ENCODE measurements around the gene GAD1. TPM values are rescaled to one million over a fixed set of nuclear protein-coding genes. Genes with fewer than 3 reads are reported as not detected.

Gene GAD1
- total RNA-seq, 5 donors from 2014 or later (not counting 1 experiment from before 2014, with no cell fraction given), result 0.09 TPM; not detected in 4

GRCh38 chr2:170845343-170845742, 28.7 kb downstream of the GAD1 start:
- CTCF ChIA-PET, result no interaction called here
- no peak for ATAC-seq (replicated peaks in 1 of 4)
- peaks cover 0 to 3% of the 10 kb centered on the region in 2 experiments for H3K27me3 ChIP-seq (replicated peaks in 1 of 2; ENCODE audit: control insufficient read depth in 2 of 2, extremely low read depth in 1 of 2, insufficient read depth in 2 of 2, low read length in 1 of 2)
- peaks cover 9 to 15% (median 13%) of the 10 kb centered on the region in 3 donors for H3K4me1 Mint-ChIP-seq
- H3K9me3 ChIP-seq, result no peaks in the 10 kb centered on the region
- H3K4me3 Mint-ChIP-seq, result no peak overlapping the region
- no peak overlapping the region for H3K4me3 ChIP-seq (ENCODE audit: control insufficient read depth in 1 of 2, extremely low read depth in 1 of 2, low read length in 1 of 2)
- no peaks in the 10 kb centered on the region for H3K9me3 Mint-ChIP-seq
- no peaks in the 10 kb centered on the region for H3K36me3 Mint-ChIP-seq
- no peak overlapping the region for H3K27ac Mint-ChIP-seq
- H3K4me1 ChIP-seq (ENCODE audit: control insufficient read depth in 1 of 2, extremely low read depth in 1 of 2, insufficient read depth in 2 of 2, low read length in 2 of 2), result peaks cover 3 to 6% of the 10 kb centered on the region in 2 experiments
- 81% methylated on average over 10 of the region's 10 CpGs for WGBS (ENCODE audit: insufficient coverage)
- peaks cover 3 to 6% of the 10 kb centered on the region in 2 donors for H3K27me3 Mint-ChIP-seq
- no peaks in the 10 kb centered on the region for H3K36me3 ChIP-seq (ENCODE audit: control insufficient read depth in 2 of 2, extremely low read depth in 1 of 2, insufficient read depth in 1 of 2, low read length in 1 of 2)
- no peak overlapping the region for H3K27ac ChIP-seq (ENCODE audit: low read length)
- no peak for DNase-seq
- POLR2A ChIA-PET, result no interaction called here

GRCh38 chr2:170846314-170846713, 29.6 kb downstream of the GAD1 start:
- Histone ChIP-seq H3K27ac (ENCODE audit: low read length) (no peak overlapping the region), H3K4me1 (ENCODE audit: control insufficient read depth in 1 of 2, extremely low read depth in 1 of 2, insufficient read depth in 2 of 2, low read length in 2 of 2) (peaks cover 3 to 6% of the 10 kb centered on the region in 2 experiments), H3K36me3 (ENCODE audit: control insufficient read depth in 2 of 2, extremely low read depth in 1 of 2, insufficient read depth in 1 of 2, low read length in 1 of 2) (no peaks in the 10 kb centered on the region), H3K27me3 (replicated peaks in 1 of 2; ENCODE audit: control insufficient read depth in 2 of 2, extremely low read depth in 1 of 2, insufficient read depth in 2 of 2, low read length in 1 of 2) (peaks cover 0 to 3% of the 10 kb centered on the region in 2 experiments), H3K4me3 (ENCODE audit: control insufficient read depth in 1 of 2, extremely low read depth in 1 of 2, low read length in 1 of 2) (no peak overlapping the region), H3K9me3 (no peaks in the 10 kb centered on the region)
- Mint-ChIP-seq H3K4me3 (no peak overlapping the region), H3K4me1 (peaks cover 9 to 15% (median 13%) of the 10 kb centered on the region in 3 donors), H3K27me3 (peaks cover 5 to 6% of the 10 kb centered on the region in 2 donors), H3K36me3 (no peaks in the 10 kb centered on the region), H3K27ac (no peak overlapping the region), H3K9me3 (no peaks in the 10 kb centered on the region)
- ChIA-PET CTCF (no interaction called here), POLR2A (interaction anchor here in 1 of 2 donors (0.5 kb wide), 1 partner anchor 30 kb away, joined by 6 read pairs; no protein-coding TSS in a partner anchor)
- ATAC-seq (replicated peaks in 1 of 4) (no peak), DNase-seq (no peak)

- Mint-ChIP-seq H3K36me3 (no peaks in the 10 kb centered on the region), H3K27ac (no peak overlapping the region), H3K27me3 (peaks cover 5 to 6% of the 10 kb centered on the region in 2 donors), H3K9me3 (no peaks in the 10 kb centered on the region), H3K4me3 (no peak overlapping the region), H3K4me1 (peaks cover 9 to 13% (median 13%) of the 10 kb centered on the region in 3 donors)
- CTCF ChIA-PET, result no interaction called here
- Histone ChIP-seq H3K4me3 (ENCODE audit: control insufficient read depth in 1 of 2, extremely low read depth in 1 of 2, low read length in 1 of 2) (no peak overlapping the region), H3K36me3 (ENCODE audit: control insufficient read depth in 2 of 2, extremely low read depth in 1 of 2, insufficient read depth in 1 of 2, low read length in 1 of 2) (no peaks in the 10 kb centered on the region), H3K9me3 (no peaks in the 10 kb centered on the region), H3K27me3 (replicated peaks in 1 of 2; ENCODE audit: control insufficient read depth in 2 of 2, extremely low read depth in 1 of 2, insufficient read depth in 2 of 2, low read length in 1 of 2) (peaks cover 0 to 3% of the 10 kb centered on the region in 2 experiments), H3K4me1 (ENCODE audit: control insufficient read depth in 1 of 2, extremely low read depth in 1 of 2, insufficient read depth in 2 of 2, low read length in 2 of 2) (peaks cover 3 to 6% of the 10 kb centered on the region in 2 experiments), H3K27ac (ENCODE audit: low read length) (no peak overlapping the region)
- POLR2A ChIA-PET, result no interaction called here
- WGBS (ENCODE audit: insufficient coverage), result 17% methylated on average over 1 of the region's 4 CpGs
- DNase-seq (no peak), ATAC-seq (replicated peaks in 1 of 4) (no peak)
These were observed 31.0 kb downstream of the GAD1 start for GRCh38 chr2:170847716-170848115.

GRCh38 chr2:170848587-170848986, 31.9 kb downstream of the GAD1 start:
- no peak overlapping the region for H3K4me3 Mint-ChIP-seq
- no peak for ATAC-seq (replicated peaks in 1 of 4)
- H3K27me3 Mint-ChIP-seq, result peaks cover 5 to 6% of the 10 kb centered on the region in 2 donors
- 100% methylated on average over 1 of the region's 2 CpGs for WGBS (ENCODE audit: insufficient coverage)
- no peaks in the 10 kb centered on the region for H3K9me3 Mint-ChIP-seq
- H3K4me1 Mint-ChIP-seq, result peaks cover 5 to 7% (median 5%) of the 10 kb centered on the region in 3 donors
- no peak overlapping the region for H3K27ac Mint-ChIP-seq
- DNase-seq, result no peak
- no peaks in the 10 kb centered on the region for H3K36me3 Mint-ChIP-seq
- Histone ChIP-seq H3K4me3 (ENCODE audit: control insufficient read depth in 1 of 2, extremely low read depth in 1 of 2, low read length in 1 of 2) (no peak overlapping the region), H3K27ac (ENCODE audit: low read length) (no peak overlapping the region), H3K9me3 (no peaks in the 10 kb centered on the region), H3K4me1 (ENCODE audit: control insufficient read depth in 1 of 2, extremely low read depth in 1 of 2, insufficient read depth in 2 of 2, low read length in 2 of 2) (peaks cover 2 to 6% of the 10 kb centered on the region in 2 experiments), H3K27me3 (replicated peaks in 1 of 2; ENCODE audit: control insufficient read depth in 2 of 2, extremely low read depth in 1 of 2, insufficient read depth in 2 of 2, low read length in 1 of 2) (peaks cover 0 to 3% of the 10 kb centered on the region in 2 experiments), H3K36me3 (ENCODE audit: control insufficient read depth in 2 of 2, extremely low read depth in 1 of 2, insufficient read depth in 1 of 2, low read length in 1 of 2) (no peaks in the 10 kb centered on the region)
- ChIA-PET POLR2A (no interaction called here), CTCF (no interaction called here)

- Mint-ChIP-seq H3K4me3 (no peak overlapping the region), H3K4me1 (no peaks in the 10 kb centered on the region), H3K27me3 (peaks cover 4 to 5% of the 10 kb centered on the region in 2 donors), H3K9me3 (no peaks in the 10 kb centered on the region), H3K27ac (no peak overlapping the region), H3K36me3 (no peaks in the 10 kb centered on the region)
- Histone ChIP-seq H3K27ac (ENCODE audit: low read length) (no peak overlapping the region), H3K4me1 (ENCODE audit: control insufficient read depth in 1 of 2, extremely low read depth in 1 of 2, insufficient read depth in 2 of 2, low read length in 2 of 2) (no peaks in the 10 kb centered on the region), H3K4me3 (ENCODE audit: control insufficient read depth in 1 of 2, extremely low read depth in 1 of 2, low read length in 1 of 2) (no peak overlapping the region), H3K27me3 (replicated peaks in 1 of 2; ENCODE audit: control insufficient read depth in 2 of 2, extremely low read depth in 1 of 2, insufficient read depth in 2 of 2, low read length in 1 of 2) (peaks cover 0 to 4% of the 10 kb centered on the region in 2 experiments), H3K9me3 (no peaks in the 10 kb centered on the region), H3K36me3 (ENCODE audit: control insufficient read depth in 2 of 2, extremely low read depth in 1 of 2, insufficient read depth in 1 of 2, low read length in 1 of 2) (no peaks in the 10 kb centered on the region)
- ATAC-seq (replicated peaks in 1 of 4), result no peak
- 97% methylated on average over 2 of the region's 3 CpGs for WGBS (ENCODE audit: insufficient coverage)
- ChIA-PET CTCF (no interaction called here), POLR2A (no interaction called here)
- DNase-seq, result no peak
These were observed 33.6 kb downstream of the GAD1 start for GRCh38 chr2:170850251-170850650.

GRCh38 chr2:170851635-170852034, 34.9 kb downstream of the GAD1 start:
- no peak overlapping the region for H3K27ac ChIP-seq (ENCODE audit: low read length)
- no peaks in the 10 kb centered on the region for H3K4me1 Mint-ChIP-seq
- H3K9me3 Mint-ChIP-seq, result no peaks in the 10 kb centered on the region
- H3K36me3 ChIP-seq (ENCODE audit: control insufficient read depth in 2 of 2, extremely low read depth in 1 of 2, insufficient read depth in 1 of 2, low read length in 1 of 2), result no peaks in the 10 kb centered on the region
- no peaks in the 10 kb centered on the region for H3K9me3 ChIP-seq
- no peaks in the 10 kb centered on the region for H3K4me1 ChIP-seq (ENCODE audit: control insufficient read depth in 1 of 2, extremely low read depth in 1 of 2, insufficient read depth in 2 of 2, low read length in 2 of 2)
- H3K4me3 ChIP-seq (ENCODE audit: control insufficient read depth in 1 of 2, extremely low read depth in 1 of 2, low read length in 1 of 2), result no peak overlapping the region
- H3K27me3 Mint-ChIP-seq, result peaks cover 5 to 6% of the 10 kb centered on the region in 2 donors
- ChIA-PET CTCF (no interaction called here), POLR2A (interaction anchor here in 1 of 2 donors (0.6 kb wide), 1 partner anchor 35 kb away, joined by 5 read pairs; the partner anchor contains the start of gene GAD1)
- no peaks in the 10 kb centered on the region for H3K36me3 Mint-ChIP-seq
- no peak for DNase-seq
- peaks cover 0 to 5% of the 10 kb centered on the region in 2 experiments for H3K27me3 ChIP-seq (replicated peaks in 1 of 2; ENCODE audit: control insufficient read depth in 2 of 2, extremely low read depth in 1 of 2, insufficient read depth in 2 of 2, low read length in 1 of 2)
- no peak overlapping the region for H3K27ac Mint-ChIP-seq
- whole genome bisulfite sequencing (ENCODE audit: insufficient coverage), result no CpG with 5 or more reads among the region's 1 CpG
- ATAC-seq (replicated peaks in 1 of 4), result no peak
- no peak overlapping the region for H3K4me3 Mint-ChIP-seq

GRCh38 chr2:170856066-170856465, 39.4 kb downstream of the GAD1 start:
- H3K4me3 Mint-ChIP-seq, result no peak overlapping the region
- Histone ChIP-seq H3K27me3 (replicated peaks in 1 of 2; ENCODE audit: control insufficient read depth in 2 of 2, extremely low read depth in 1 of 2, insufficient read depth in 2 of 2, low read length in 1 of 2) (peaks cover 0 to 5% of the 10 kb centered on the region in 2 experiments), H3K9me3 (no peaks in the 10 kb centered on the region), H3K4me3 (ENCODE audit: control insufficient read depth in 1 of 2, extremely low read depth in 1 of 2, low read length in 1 of 2) (no peak overlapping the region), H3K36me3 (ENCODE audit: control insufficient read depth in 2 of 2, extremely low read depth in 1 of 2, insufficient read depth in 1 of 2, low read length in 1 of 2) (no peaks in the 10 kb centered on the region), H3K27ac (ENCODE audit: low read length) (no peak overlapping the region), H3K4me1 (ENCODE audit: control insufficient read depth in 1 of 2, extremely low read depth in 1 of 2, insufficient read depth in 2 of 2, low read length in 2 of 2) (no peaks in the 10 kb centered on the region)
- peaks cover 2% of the 10 kb centered on the region for H3K36me3 Mint-ChIP-seq
- H3K4me1 Mint-ChIP-seq, result no peaks in the 10 kb centered on the region
- WGBS (ENCODE audit: insufficient coverage), result no CpG with 5 or more reads among the region's 1 CpG
- ChIA-PET CTCF (no interaction called here), POLR2A (no interaction called here)
- peaks cover 9 to 12% of the 10 kb centered on the region in 2 donors for H3K27me3 Mint-ChIP-seq
- no peak for ATAC-seq (replicated peaks in 1 of 4)
- no peak for DNase-seq
- H3K27ac Mint-ChIP-seq, result no peak overlapping the region
- peaks cover 0 to 7% (median 0%) of the 10 kb centered on the region in 3 donors for H3K9me3 Mint-ChIP-seq
